WTC11 (cell line): ENCODE data around the gene PTPRN2. TPM values are rescaled to one million over a fixed set of nuclear protein-coding genes. Genes with fewer than 3 reads are reported as not detected.

Experiments
- ATAC-seq: fragments of 200-7000 bp; cut with Tn5 transposase; 2 replicates; pipeline ENCODE4 v1.10.0; 2021; ENCODE audit warnings: mild to moderate bottlenecking, moderate library complexity
- CTCF ChIA-PET: fragments of 300-600 bp; sonication (Branson Sonifier 250); formaldehyde crosslinking; loops from one replicate; lab custom pipeline; 2021; ENCODE audit warnings: antibody characterized with exemption; lab: Charles Lee
- POLR2A ChIA-PET: fragments of 350-600 bp; sonication (Branson Sonifier 250); formaldehyde crosslinking; loops from one replicate; lab custom pipeline; 2021; ENCODE audit warnings: antibody characterized with exemption; lab: Charles Lee
- DNase-seq: peaks from one replicate; pipeline ENCODE4 v3.0.0; 2021; ENCODE audit warnings: low spot score
- H3K27ac Mint-ChIP-seq: 2 replicates; pipeline ENCODE4 v1.8.0; 2021; ENCODE audit warnings: mixed read lengths
- H3K27me3 Mint-ChIP-seq: 2 replicates; pipeline ENCODE4 v1.8.0; 2021; ENCODE audit warnings: low read depth, mild to moderate bottlenecking, moderate library complexity, mixed read lengths
- H3K36me3 Mint-ChIP-seq: 2 replicates; pipeline ENCODE4 v1.8.0; 2021; ENCODE audit warnings: mixed read lengths
- H3K4me1 Mint-ChIP-seq: 2 replicates; pipeline ENCODE4 v1.8.0; 2022; ENCODE audit warnings: mixed read lengths
- H3K4me3 Mint-ChIP-seq: 2 replicates; pipeline ENCODE4 v1.8.0; 2021; ENCODE audit warnings: mild to moderate bottlenecking, moderate library complexity, mixed read lengths
- H3K9me3 Mint-ChIP-seq: 2 replicates; pipeline ENCODE4 v1.8.0; 2021; ENCODE audit warnings: mixed read lengths
- CREB1 ChIP-seq: sonication (generic); formaldehyde crosslinking; IDR thresholded peaks from 2 replicates; pipeline ENCODE4 v1.8.0; 2023; ENCODE audit warnings: mild to moderate bottlenecking, missing genetic modification reagents
- ETV6 ChIP-seq: sonication (generic); formaldehyde crosslinking; IDR thresholded peaks from 2 replicates; pipeline ENCODE4 v1.8.1; 2022; ENCODE audit warnings: mild to moderate bottlenecking, missing genetic modification reagents
- FOXJ3 ChIP-seq: sonication (generic); formaldehyde crosslinking; IDR thresholded peaks from 2 replicates; pipeline ENCODE4 v1.9.0; 2021; ENCODE audit warnings: missing genetic modification reagents, mild to moderate bottlenecking, borderline replicate concordance
- MYBL2 ChIP-seq: sonication (generic); formaldehyde crosslinking; IDR thresholded peaks from 2 replicates; pipeline ENCODE4 v1.8.1; 2023; ENCODE audit warnings: mild to moderate bottlenecking, moderate library complexity, missing genetic modification reagents
- PRRX2 ChIP-seq: fragments of 250-450 bp; sonication (Bioruptor Pico); IDR thresholded peaks from 2 replicates; pipeline ENCODE4 v1.8.0; 2021; ENCODE audit warnings: mild to moderate bottlenecking
- RELA ChIP-seq: sonication (generic); formaldehyde crosslinking; IDR thresholded peaks from 2 replicates; pipeline ENCODE4 v1.8.1; 2022; ENCODE audit warnings: missing genetic modification reagents, mild to moderate bottlenecking, borderline replicate concordance
- RORB ChIP-seq: fragments of 250-450 bp; sonication (Bioruptor Pico); IDR thresholded peaks from 2 replicates; pipeline ENCODE4 v1.9.0; 2021; ENCODE audit warnings: mild to moderate bottlenecking
- SMAD4 ChIP-seq: sonication (generic); formaldehyde crosslinking; IDR thresholded peaks from 2 replicates; pipeline ENCODE4 v1.8.0; 2022; ENCODE audit warnings: mild to moderate bottlenecking, missing genetic modification reagents
- SOX15 ChIP-seq: fragments of 250-450 bp; sonication (Bioruptor Pico); IDR thresholded peaks from 2 replicates; pipeline ENCODE4 v1.9.0; 2021; ENCODE audit warnings: mild to moderate bottlenecking
- ZBTB21 ChIP-seq: sonication (generic); formaldehyde crosslinking; IDR thresholded peaks from 2 replicates; pipeline ENCODE4 v1.8.1; 2023; ENCODE audit warnings: mild to moderate bottlenecking, missing genetic modification reagents, borderline replicate concordance
- ZNF138 ChIP-seq: sonication (generic); formaldehyde crosslinking; conservative IDR thresholded peaks from 2 replicates; pipeline ENCODE4 v1.8.1; 2022; ENCODE audit warnings: mild to moderate bottlenecking, moderate library complexity, missing genetic modification reagents
- ZNF219 ChIP-seq: sonication (generic); formaldehyde crosslinking; IDR thresholded peaks from 2 replicates; pipeline ENCODE4 v1.8.0; 2023; ENCODE audit warnings: missing genetic modification reagents, mild to moderate bottlenecking, borderline replicate concordance
- ZNF317 ChIP-seq: sonication (generic); formaldehyde crosslinking; IDR thresholded peaks from 2 replicates; pipeline ENCODE4 v1.8.1; 2023; ENCODE audit warnings: low read depth, mild to moderate bottlenecking, moderate library complexity, missing genetic modification reagents, borderline replicate concordance
- ZNF671 ChIP-seq: fragments of 250-450 bp; sonication (Bioruptor Pico); IDR thresholded peaks from 2 replicates; pipeline ENCODE4 v1.8.0; 2021; ENCODE audit warnings: mild to moderate bottlenecking
- total RNA-seq: library from RNA; stranded (reverse); gene quantifications from 3 replicates; pipeline ENCODE4 v1.2.3, GENCODE V29; 2021
- TF ChIP-seq, protein P1 (sequence below): fragments of 250-450 bp; sonication (Bioruptor Pico); IDR thresholded peaks from 2 replicates; pipeline ENCODE4 v2.1.2; 2022; ENCODE audit warnings: mild to moderate bottlenecking, moderate library complexity
- TF ChIP-seq, protein P2 (sequence below): sonication (generic); formaldehyde crosslinking; IDR thresholded peaks from 2 replicates; pipeline ENCODE4 v1.8.0; 2022; ENCODE audit warnings: mild to moderate bottlenecking, missing genetic modification reagents
- TF ChIP-seq, protein P3 (sequence below): fragments of 250-450 bp; sonication (Bioruptor Pico); IDR thresholded peaks from 2 replicates; pipeline ENCODE4 v1.8.0; 2021; ENCODE audit warnings: mild to moderate bottlenecking
- TF ChIP-seq, protein P4 (sequence below): fragments of 250-450 bp; sonication (Bioruptor Pico); IDR thresholded peaks from 2 replicates; pipeline ENCODE4 v1.9.0; 2021; ENCODE audit warnings: moderate library complexity, mild to moderate bottlenecking, inconsistent platforms, borderline replicate concordance
- TF ChIP-seq, protein P5 (sequence below): sonication (generic); formaldehyde crosslinking; IDR thresholded peaks from 2 replicates; pipeline ENCODE4 v1.8.1; 2022; ENCODE audit warnings: mild to moderate bottlenecking, missing genetic modification reagents, moderate library complexity, borderline replicate concordance
- TF ChIP-seq, protein P6 (sequence below): sonication (generic); formaldehyde crosslinking; IDR thresholded peaks from 2 replicates; pipeline ENCODE4 v1.8.0; 2023; ENCODE audit warnings: missing genetic modification reagents
- TF ChIP-seq, protein P7 (sequence below): sonication (generic); formaldehyde crosslinking; IDR thresholded peaks from 2 replicates; pipeline ENCODE4 v1.8.1; 2022; ENCODE audit warnings: mild to moderate bottlenecking, moderate library complexity, missing genetic modification reagents
- TF ChIP-seq, protein P8 (sequence below): sonication (generic); formaldehyde crosslinking; conservative IDR thresholded peaks from 2 replicates; pipeline ENCODE4 v1.8.1; 2022; ENCODE audit warnings: mild to moderate bottlenecking, missing genetic modification reagents
- TF ChIP-seq, protein P9 (sequence below): sonication (generic); formaldehyde crosslinking; IDR thresholded peaks from 2 replicates; pipeline ENCODE4 v1.8.1; 2023; ENCODE audit warnings: mild to moderate bottlenecking, missing genetic modification reagents
- TF ChIP-seq, protein P10 (sequence below): sonication (generic); formaldehyde crosslinking; IDR thresholded peaks from 2 replicates; pipeline ENCODE4 v1.8.0; 2022; ENCODE audit warnings: mild to moderate bottlenecking, missing genetic modification reagents

The PTPRN2 gene
- total RNA-seq, 1 experiment from 2014 or later, result 4.7 TPM

DNA sequence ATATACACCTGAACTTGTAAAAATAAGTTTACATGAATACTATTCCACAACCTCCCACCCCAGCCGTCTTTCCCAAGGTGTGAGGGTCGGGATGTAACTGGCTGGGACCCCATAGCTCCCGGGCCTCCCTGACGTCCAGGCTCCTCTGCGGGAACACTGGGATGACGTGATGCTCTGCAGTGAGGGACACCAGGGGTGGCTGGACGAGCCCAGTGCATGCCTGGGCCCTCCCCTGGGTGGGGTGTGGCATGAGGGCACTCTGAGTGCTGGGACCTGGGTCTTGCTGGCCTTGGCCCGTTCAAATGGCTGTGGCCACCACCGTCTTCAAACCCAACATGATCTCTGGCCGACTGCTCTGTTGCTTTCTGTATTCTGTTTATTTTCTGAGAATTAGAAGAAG is 1068.4 kb downstream of the PTPRN2 start:
- Mint-ChIP-seq H3K36me3 (0 out of 2 replicates have a peak, but pooled peaks cover 2% of the 10 kb centered on the region), H3K27me3 (0 out of 2 replicates have a peak, but pooled peaks cover 7% of the 10 kb centered on the region), H3K27ac (no peak overlapping the region)
- TF ChIP-seq ZNF317 (CRISPR knock-in tag), result no peak
- no peak for TF ChIP-seq ZNF219 (CRISPR knock-in tag)
- TF ChIP-seq, protein P1, sequence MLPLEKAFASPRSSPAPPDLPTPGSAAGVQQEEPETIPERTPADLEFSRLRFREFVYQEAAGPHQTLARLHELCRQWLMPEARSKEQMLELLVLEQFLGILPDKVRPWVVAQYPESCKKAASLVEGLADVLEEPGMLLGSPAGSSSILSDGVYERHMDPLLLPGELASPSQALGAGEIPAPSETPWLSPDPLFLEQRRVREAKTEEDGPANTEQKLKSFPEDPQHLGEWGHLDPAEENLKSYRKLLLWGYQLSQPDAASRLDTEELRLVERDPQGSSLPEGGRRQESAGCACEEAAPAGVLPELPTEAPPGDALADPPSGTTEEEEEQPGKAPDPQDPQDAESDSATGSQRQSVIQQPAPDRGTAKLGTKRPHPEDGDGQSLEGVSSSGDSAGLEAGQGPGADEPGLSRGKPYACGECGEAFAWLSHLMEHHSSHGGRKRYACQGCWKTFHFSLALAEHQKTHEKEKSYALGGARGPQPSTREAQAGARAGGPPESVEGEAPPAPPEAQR, result no peak
- TF ChIP-seq, protein P2, sequence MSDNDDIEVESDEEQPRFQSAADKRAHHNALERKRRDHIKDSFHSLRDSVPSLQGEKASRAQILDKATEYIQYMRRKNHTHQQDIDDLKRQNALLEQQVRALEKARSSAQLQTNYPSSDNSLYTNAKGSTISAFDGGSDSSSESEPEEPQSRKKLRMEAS (CRISPR knock-in tag), result no peak
- TF ChIP-seq, protein P3, sequence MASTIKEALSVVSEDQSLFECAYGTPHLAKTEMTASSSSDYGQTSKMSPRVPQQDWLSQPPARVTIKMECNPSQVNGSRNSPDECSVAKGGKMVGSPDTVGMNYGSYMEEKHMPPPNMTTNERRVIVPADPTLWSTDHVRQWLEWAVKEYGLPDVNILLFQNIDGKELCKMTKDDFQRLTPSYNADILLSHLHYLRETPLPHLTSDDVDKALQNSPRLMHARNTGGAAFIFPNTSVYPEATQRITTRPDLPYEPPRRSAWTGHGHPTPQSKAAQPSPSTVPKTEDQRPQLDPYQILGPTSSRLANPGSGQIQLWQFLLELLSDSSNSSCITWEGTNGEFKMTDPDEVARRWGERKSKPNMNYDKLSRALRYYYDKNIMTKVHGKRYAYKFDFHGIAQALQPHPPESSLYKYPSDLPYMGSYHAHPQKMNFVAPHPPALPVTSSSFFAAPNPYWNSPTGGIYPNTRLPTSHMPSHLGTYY (CRISPR knock-in tag), result no peak
- TF ChIP-seq RORB (CRISPR knock-in tag), result no peak
- no peak for TF ChIP-seq ZNF671 (CRISPR knock-in tag)
- TF ChIP-seq ZNF138 (CRISPR knock-in tag), result no peak
- no peak for TF ChIP-seq PRRX2
- TF ChIP-seq ZBTB21 (CRISPR knock-in tag), result no peak
- TF ChIP-seq ETV6, result no peak
- TF ChIP-seq, protein P4, sequence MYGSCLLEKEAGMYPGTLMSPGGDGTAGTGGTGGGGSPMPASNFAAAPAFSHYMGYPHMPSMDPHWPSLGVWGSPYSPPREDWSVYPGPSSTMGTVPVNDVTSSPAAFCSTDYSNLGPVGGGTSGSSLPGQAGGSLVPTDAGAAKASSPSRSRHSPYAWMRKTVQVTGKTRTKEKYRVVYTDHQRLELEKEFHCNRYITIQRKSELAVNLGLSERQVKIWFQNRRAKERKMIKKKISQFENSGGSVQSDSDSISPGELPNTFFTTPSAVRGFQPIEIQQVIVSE, result no peak
- TF ChIP-seq, all 79 proteins: peak for 0
- no peak for DNase-seq
- Mint-ChIP-seq H3K4me3 (no peak overlapping the region), H3K4me1 (no peaks in the 10 kb centered on the region), H3K9me3 (peaks cover 10% of the 10 kb centered on the region)
- ChIA-PET POLR2A (no interaction called here), CTCF (interaction anchor here (1.7 kb wide), 1 partner anchor 45 kb away, joined by 7 read pairs; no protein-coding TSS in a partner anchor)
- no peak for ATAC-seq

DNA sequence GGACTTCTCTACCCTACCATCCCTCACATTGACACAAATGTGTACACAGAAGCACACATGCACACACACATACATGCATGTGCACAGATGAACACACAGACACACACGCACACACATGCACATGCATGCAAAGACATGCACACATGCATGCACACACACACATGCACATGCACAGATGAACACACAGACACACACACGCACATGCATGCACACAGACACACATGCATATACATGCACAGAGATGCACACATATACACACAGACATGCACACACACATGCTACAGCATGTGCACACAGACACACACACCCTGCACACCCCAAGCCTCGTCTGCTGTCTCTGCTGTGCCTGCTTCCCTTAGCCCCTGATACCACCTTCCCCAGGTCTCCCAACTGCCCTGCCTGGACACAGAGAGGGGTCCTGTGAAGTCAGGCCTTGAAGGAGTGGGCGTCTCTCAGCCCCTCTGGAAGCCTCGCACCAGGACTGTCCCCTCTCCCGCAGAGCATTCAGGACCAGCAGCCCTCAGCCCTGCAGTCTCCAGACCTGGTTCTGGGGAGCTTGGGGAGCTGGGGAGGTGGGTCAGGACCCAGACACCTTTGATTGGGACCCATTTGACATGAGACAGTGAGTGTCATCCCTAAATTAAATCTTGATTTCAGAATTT is 1069.0 kb downstream of the PTPRN2 start:
- H3K27me3 Mint-ChIP-seq, result peaks cover 9% of the 10 kb centered on the region
- 0 out of 2 replicates have a peak, but pooled peaks cover 2% of the 10 kb centered on the region for H3K36me3 Mint-ChIP-seq
- POLR2A ChIA-PET, result no interaction called here
- H3K9me3 Mint-ChIP-seq, result peaks cover 10% of the 10 kb centered on the region
- CTCF ChIA-PET, result interaction anchor here (1.7 kb wide), 1 partner anchor 44 kb away, joined by 7 read pairs; no protein-coding TSS in a partner anchor
- no peaks in the 10 kb centered on the region; the same call in 1 of the 2 replicates for H3K4me1 Mint-ChIP-seq
- DNase-seq (no peak), ATAC-seq (no peak)
- no peak overlapping the region for H3K27ac Mint-ChIP-seq
- no peak overlapping the region for H3K4me3 Mint-ChIP-seq
- TF ChIP-seq, protein P1, result no peak
- TF ChIP-seq, protein P5, sequence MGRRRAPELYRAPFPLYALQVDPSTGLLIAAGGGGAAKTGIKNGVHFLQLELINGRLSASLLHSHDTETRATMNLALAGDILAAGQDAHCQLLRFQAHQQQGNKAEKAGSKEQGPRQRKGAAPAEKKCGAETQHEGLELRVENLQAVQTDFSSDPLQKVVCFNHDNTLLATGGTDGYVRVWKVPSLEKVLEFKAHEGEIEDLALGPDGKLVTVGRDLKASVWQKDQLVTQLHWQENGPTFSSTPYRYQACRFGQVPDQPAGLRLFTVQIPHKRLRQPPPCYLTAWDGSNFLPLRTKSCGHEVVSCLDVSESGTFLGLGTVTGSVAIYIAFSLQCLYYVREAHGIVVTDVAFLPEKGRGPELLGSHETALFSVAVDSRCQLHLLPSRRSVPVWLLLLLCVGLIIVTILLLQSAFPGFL (CRISPR knock-in tag), result no peak
- TF ChIP-seq SOX15 (CRISPR knock-in tag) (no peak), MYBL2 (CRISPR knock-in tag) (no peak), SMAD4 (CRISPR knock-in tag) (no peak), RELA (CRISPR knock-in tag) (no peak), FOXJ3 (no peak), CREB1 (CRISPR knock-in tag) (no peak), RORB (CRISPR knock-in tag) (no peak)
- TF ChIP-seq, protein P6, sequence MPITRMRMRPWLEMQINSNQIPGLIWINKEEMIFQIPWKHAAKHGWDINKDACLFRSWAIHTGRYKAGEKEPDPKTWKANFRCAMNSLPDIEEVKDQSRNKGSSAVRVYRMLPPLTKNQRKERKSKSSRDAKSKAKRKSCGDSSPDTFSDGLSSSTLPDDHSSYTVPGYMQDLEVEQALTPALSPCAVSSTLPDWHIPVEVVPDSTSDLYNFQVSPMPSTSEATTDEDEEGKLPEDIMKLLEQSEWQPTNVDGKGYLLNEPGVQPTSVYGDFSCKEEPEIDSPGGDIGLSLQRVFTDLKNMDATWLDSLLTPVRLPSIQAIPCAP (CRISPR knock-in tag), result no peak
- TF ChIP-seq, protein P7, sequence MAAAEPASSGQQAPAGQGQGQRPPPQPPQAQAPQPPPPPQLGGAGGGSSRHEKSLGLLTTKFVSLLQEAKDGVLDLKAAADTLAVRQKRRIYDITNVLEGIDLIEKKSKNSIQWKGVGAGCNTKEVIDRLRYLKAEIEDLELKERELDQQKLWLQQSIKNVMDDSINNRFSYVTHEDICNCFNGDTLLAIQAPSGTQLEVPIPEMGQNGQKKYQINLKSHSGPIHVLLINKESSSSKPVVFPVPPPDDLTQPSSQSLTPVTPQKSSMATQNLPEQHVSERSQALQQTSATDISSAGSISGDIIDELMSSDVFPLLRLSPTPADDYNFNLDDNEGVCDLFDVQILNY, result no peak
- TF ChIP-seq, protein P8, sequence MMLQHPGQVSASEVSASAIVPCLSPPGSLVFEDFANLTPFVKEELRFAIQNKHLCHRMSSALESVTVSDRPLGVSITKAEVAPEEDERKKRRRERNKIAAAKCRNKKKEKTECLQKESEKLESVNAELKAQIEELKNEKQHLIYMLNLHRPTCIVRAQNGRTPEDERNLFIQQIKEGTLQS, result no peak
- TF ChIP-seq, protein P9, sequence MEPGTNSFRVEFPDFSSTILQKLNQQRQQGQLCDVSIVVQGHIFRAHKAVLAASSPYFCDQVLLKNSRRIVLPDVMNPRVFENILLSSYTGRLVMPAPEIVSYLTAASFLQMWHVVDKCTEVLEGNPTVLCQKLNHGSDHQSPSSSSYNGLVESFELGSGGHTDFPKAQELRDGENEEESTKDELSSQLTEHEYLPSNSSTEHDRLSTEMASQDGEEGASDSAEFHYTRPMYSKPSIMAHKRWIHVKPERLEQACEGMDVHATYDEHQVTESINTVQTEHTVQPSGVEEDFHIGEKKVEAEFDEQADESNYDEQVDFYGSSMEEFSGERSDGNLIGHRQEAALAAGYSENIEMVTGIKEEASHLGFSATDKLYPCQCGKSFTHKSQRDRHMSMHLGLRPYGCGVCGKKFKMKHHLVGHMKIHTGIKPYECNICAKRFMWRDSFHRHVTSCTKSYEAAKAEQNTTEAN (CRISPR knock-in tag), result no peak
- TF ChIP-seq, protein P10, sequence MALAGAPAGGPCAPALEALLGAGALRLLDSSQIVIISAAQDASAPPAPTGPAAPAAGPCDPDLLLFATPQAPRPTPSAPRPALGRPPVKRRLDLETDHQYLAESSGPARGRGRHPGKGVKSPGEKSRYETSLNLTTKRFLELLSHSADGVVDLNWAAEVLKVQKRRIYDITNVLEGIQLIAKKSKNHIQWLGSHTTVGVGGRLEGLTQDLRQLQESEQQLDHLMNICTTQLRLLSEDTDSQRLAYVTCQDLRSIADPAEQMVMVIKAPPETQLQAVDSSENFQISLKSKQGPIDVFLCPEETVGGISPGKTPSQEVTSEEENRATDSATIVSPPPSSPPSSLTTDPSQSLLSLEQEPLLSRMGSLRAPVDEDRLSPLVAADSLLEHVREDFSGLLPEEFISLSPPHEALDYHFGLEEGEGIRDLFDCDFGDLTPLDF (CRISPR knock-in tag), result no peak
